Breast epithelium (tissue), 4 donors: ENCODE data around the gene GFPT2. TPM values are rescaled to one million over a fixed set of nuclear protein-coding genes. Genes with fewer than 3 reads are reported as not detected.

Experiments
- DNase-seq, 2 donors: peaks; one replicate each; pipeline ENCODE4 v3.0.0-alpha.2; 2019; ENCODE audit warnings: low spot score in 2 of 2
- H3K27ac ChIP-seq, 2 donors: fragments of 200-600 bp; sonication (generic) in 1 of 2; one replicate each; pipeline ENCODE4 v1.5.1; 2016 to 2019; ENCODE audit warnings: mild to moderate bottlenecking in 1 of 2
- H3K27me3 ChIP-seq, 2 donors: fragments of 200-600 bp; sonication (generic) in 1 of 2; one replicate each; pipeline versions ENCODE4 v1.5.1 to v1.6.0; 2017 to 2019; ENCODE audit warnings: control low read depth in 1 of 2, mild to moderate bottlenecking in 1 of 2
- H3K36me3 ChIP-seq: fragments of 200-600 bp; one replicate; pipeline ENCODE4 v1.5.1; 2019
- H3K4me1 ChIP-seq, 2 donors: fragments of 200-600 bp; sonication (generic); one replicate each; pipeline ENCODE4 v1.5.1; 2016 to 2019; ENCODE audit warnings: control low read depth in 1 of 2
- H3K4me3 ChIP-seq, 3 donors: fragments of 200-600 bp; sonication (generic); 1 replicate in 2 of 3; 2 replicates in 1 of 3; pipeline ENCODE4 v1.5.1; 2016 to 2019; ENCODE audit warnings: mild to moderate bottlenecking in 3 of 3, moderate library complexity in 2 of 3
- H3K9me3 ChIP-seq, 2 donors: fragments of 200-600 bp; sonication (generic) in 1 of 2; one replicate each; pipeline ENCODE4 v1.5.1; 2016 to 2019; ENCODE audit warnings: control low read depth in 1 of 2
- CTCF ChIP-seq, 3 donors: fragments of 450-650 bp; IDR thresholded peaks; one replicate each; pipeline ENCODE4 v1.5.1; 2016 to 2017; ENCODE audit warnings: antibody characterized with exemption in 3 of 3, mild to moderate bottlenecking in 3 of 3, moderate library complexity in 3 of 3
- POLR2A ChIP-seq: fragments of 450-650 bp; IDR thresholded peaks from one replicate; pipeline ENCODE4 v1.6.1; 2016; ENCODE audit warnings: antibody characterized with exemption, mild to moderate bottlenecking, moderate library complexity
- POLR2AphosphoS5 ChIP-seq, 3 donors: sonication (generic); formaldehyde crosslinking; IDR thresholded peaks; one replicate each; pipeline ENCODE4 v1.6.1; 2017; ENCODE audit warnings: antibody characterized with exemption in 3 of 3
- intact Hi-C: fragments of 100-400 bp; cut with DNase I; formaldehyde crosslinking; loops from one replicate; pipeline ENCODE4 v1.15.1; 2023; ENCODE audit warnings: low total_unique reads
- total RNA-seq, 3 donors: library from RNA; depleted of rRNA; stranded (reverse); fragments of >200 nt; gene quantifications; one replicate each; pipeline ENCODE4 v1.1.0, GENCODE V29; 2016

The GFPT2 gene
- total RNA-seq, 3 donors from 2014 or later, result 27.2 to 60.0 (median 52.5) TPM

GRCh38 chr5:180376511-180376910 lies 23.4 kb upstream of the GFPT2 start:
- no peaks in the 10 kb centered on the region for H3K27me3 ChIP-seq
- no peak for TF ChIP-seq POLR2AphosphoS5 (IDR thresholded peaks at IDR 0.05)
- no peak for TF ChIP-seq POLR2A
- no peak for TF ChIP-seq CTCF (IDR thresholded peaks at IDR 0.05)
- no peak overlapping the region for H3K27ac ChIP-seq
- no peaks in the 10 kb centered on the region for H3K9me3 ChIP-seq
- DNase-seq, result no peak
- no peaks in the 10 kb centered on the region for H3K4me1 ChIP-seq
- H3K36me3 ChIP-seq, result no peaks in the 10 kb centered on the region
- intact Hi-C loops, result no loop called here
- no peak overlapping the region for H3K4me3 ChIP-seq

- no peaks in the 10 kb centered on the region for H3K27me3 ChIP-seq
- H3K4me1 ChIP-seq, result no peaks in the 10 kb centered on the region
- no peaks in the 10 kb centered on the region for H3K9me3 ChIP-seq
- H3K4me3 ChIP-seq, result no peak overlapping the region
- TF ChIP-seq POLR2A (no peak), POLR2AphosphoS5 (IDR thresholded peaks at IDR 0.05) (no peak), CTCF (IDR thresholded peaks at IDR 0.05) (no peak)
- no peak for DNase-seq
- H3K36me3 ChIP-seq, result no peaks in the 10 kb centered on the region
- intact Hi-C loops, result no loop called here
- no peak overlapping the region for H3K27ac ChIP-seq
These were observed 22.8 kb upstream of the GFPT2 start for GRCh38 chr5:180375955-180376354.

- Histone ChIP-seq H3K4me3 (no peak overlapping the region), H3K4me1 (no peaks in the 10 kb centered on the region), H3K27ac (no peak overlapping the region), H3K36me3 (no peaks in the 10 kb centered on the region), H3K9me3 (no peaks in the 10 kb centered on the region), H3K27me3 (no peaks in the 10 kb centered on the region)
- no peak for TF ChIP-seq POLR2AphosphoS5 (IDR thresholded peaks at IDR 0.05)
- no peak for TF ChIP-seq CTCF (IDR thresholded peaks at IDR 0.05)
- TF ChIP-seq POLR2A, result no peak
- no peak for DNase-seq
- intact Hi-C loops, result no loop called here
These were observed 22.2 kb upstream of the GFPT2 start for GRCh38 chr5:180375291-180375690.

- Histone ChIP-seq H3K27me3 (no peaks in the 10 kb centered on the region), H3K4me3 (no peak overlapping the region), H3K4me1 (no peaks in the 10 kb centered on the region), H3K9me3 (no peaks in the 10 kb centered on the region), H3K36me3 (no peaks in the 10 kb centered on the region), H3K27ac (no peak overlapping the region)
- intact Hi-C loops, result no loop called here
- no peak for TF ChIP-seq POLR2AphosphoS5 (IDR thresholded peaks at IDR 0.05)
- TF ChIP-seq CTCF (IDR thresholded peaks at IDR 0.05), result no peak
- no peak for TF ChIP-seq POLR2A
- no peak for DNase-seq
These were observed 20.7 kb upstream of the GFPT2 start for GRCh38 chr5:180373870-180374269.

- no peaks in the 10 kb centered on the region for H3K4me1 ChIP-seq
- no peaks in the 10 kb centered on the region for H3K27me3 ChIP-seq
- no peak for DNase-seq
- H3K27ac ChIP-seq, result no peak overlapping the region
- H3K9me3 ChIP-seq, result no peaks in the 10 kb centered on the region
- no peaks in the 10 kb centered on the region for H3K36me3 ChIP-seq
- TF ChIP-seq CTCF (IDR thresholded peaks at IDR 0.05) (no peak), POLR2AphosphoS5 (IDR thresholded peaks at IDR 0.05) (no peak), POLR2A (no peak)
- H3K4me3 ChIP-seq, result no peak overlapping the region
- intact Hi-C loops, result no loop called here
These were observed 20.3 kb upstream of the GFPT2 start for GRCh38 chr5:180373454-180373853.
